Measurements from ENCODE around the gene RSBN1L.

The RSBN1L gene

DNA sequence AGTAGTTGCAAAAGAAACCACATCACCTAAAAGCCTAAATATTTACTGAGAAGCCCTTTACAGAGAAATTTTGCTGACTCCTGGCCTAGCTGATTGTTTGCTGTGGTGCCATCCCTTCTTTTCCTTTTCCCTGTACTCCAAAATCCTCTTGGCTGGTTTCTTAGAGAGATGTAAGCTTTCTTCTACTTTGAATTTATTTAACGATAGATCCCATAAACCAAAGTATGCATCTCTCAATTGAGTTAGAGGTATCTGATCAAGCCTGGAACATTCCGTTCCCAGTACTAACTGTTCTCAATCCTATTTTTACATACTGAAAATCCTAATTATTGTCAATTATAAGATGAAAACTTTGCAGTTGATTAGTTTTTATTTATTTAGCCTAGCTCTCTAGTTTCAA is 95.7 kb downstream of the RSBN1L start:
- DNase-seq (ENCODE audit: low read depth), result peak; percentile 35
- H3K4me3 ChIP-seq (ENCODE audit: low read depth, low read length), result no peak overlapping the region
- TF ChIP-seq, protein P1, sequence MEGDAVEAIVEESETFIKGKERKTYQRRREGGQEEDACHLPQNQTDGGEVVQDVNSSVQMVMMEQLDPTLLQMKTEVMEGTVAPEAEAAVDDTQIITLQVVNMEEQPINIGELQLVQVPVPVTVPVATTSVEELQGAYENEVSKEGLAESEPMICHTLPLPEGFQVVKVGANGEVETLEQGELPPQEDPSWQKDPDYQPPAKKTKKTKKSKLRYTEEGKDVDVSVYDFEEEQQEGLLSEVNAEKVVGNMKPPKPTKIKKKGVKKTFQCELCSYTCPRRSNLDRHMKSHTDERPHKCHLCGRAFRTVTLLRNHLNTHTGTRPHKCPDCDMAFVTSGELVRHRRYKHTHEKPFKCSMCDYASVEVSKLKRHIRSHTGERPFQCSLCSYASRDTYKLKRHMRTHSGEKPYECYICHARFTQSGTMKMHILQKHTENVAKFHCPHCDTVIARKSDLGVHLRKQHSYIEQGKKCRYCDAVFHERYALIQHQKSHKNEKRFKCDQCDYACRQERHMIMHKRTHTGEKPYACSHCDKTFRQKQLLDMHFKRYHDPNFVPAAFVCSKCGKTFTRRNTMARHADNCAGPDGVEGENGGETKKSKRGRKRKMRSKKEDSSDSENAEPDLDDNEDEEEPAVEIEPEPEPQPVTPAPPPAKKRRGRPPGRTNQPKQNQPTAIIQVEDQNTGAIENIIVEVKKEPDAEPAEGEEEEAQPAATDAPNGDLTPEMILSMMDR (conservative IDR thresholded peaks at IDR 0.05; ENCODE audit: low read depth, low read length), result no peak

DNA sequence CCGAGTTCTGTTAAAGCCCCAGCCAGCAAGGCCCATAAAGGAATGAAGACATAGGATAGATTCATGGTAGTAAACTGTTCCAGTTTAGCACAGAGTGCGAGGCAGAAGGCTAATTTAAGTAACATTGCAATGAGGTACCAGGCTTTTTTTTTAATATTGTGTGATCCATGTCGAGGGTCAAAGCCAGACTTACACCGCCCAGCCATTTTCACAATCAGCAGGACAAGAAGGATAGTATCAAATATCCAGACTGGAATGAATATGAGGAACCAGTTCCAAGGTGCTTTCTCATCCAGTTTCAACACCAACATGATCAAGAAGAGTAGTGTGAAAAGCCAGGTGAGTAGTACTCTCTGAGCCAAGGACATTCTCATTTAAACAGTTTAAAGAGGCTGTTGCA is 97.7 kb downstream of the RSBN1L start:
- H3K4me3 ChIP-seq (ENCODE audit: low read depth, low read length), result no peak overlapping the region
- DNase-seq (ENCODE audit: low read depth), result no peak
- TF ChIP-seq, protein P1 (conservative IDR thresholded peaks at IDR 0.05; ENCODE audit: low read depth, low read length), result no peak

DNA sequence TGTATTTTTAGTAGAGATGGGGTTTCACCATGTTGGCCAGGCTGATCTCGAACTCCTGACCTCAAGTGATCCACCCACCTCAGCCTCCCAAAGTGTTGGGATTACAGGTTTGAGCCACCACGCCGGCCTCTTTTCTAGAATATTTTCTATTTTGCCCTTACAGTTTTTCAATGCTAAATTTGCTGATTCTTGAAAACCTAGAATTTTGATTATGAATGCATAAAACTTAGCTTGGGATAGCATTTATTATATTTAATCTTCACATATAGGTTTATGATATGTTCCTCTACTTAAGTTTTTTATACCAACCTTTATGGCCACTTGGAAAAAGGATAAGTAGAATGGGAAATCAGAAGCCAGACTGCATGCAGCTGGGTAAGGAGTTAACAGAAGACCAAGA is 99.8 kb downstream of the RSBN1L start:
- TF ChIP-seq, protein P1 (conservative IDR thresholded peaks at IDR 0.05; ENCODE audit: low read depth, low read length), result no peak
- DNase-seq (ENCODE audit: low read depth), result no peak
- H3K4me3 ChIP-seq (ENCODE audit: low read depth, low read length), result no peak overlapping the region

DNA sequence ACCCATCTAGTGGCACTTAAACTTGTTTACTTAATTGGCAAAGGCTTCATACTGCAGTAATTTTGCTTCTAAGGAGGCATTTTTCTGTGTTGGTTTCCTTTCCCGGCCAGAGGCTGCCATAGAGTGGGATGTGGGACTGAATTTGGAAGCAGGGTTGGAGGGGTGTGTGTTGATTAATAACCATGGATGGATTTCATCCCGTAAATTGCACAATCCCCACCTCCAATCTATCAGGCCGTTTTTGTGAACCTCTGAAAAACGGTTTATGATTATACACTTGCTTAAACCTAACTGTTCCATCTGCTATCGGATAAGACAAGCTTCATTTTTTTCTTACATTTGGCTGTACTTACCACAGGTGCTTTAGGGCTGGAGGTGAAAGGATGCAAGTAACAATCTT is 100.7 kb downstream of the RSBN1L start:
- DNase-seq (ENCODE audit: low read depth), result no peak
- peak overlapping the region; percentile 80 for H3K4me3 ChIP-seq (ENCODE audit: low read depth, low read length)
- TF ChIP-seq, protein P1 (conservative IDR thresholded peaks at IDR 0.05; ENCODE audit: low read depth, low read length), result no peak

DNA sequence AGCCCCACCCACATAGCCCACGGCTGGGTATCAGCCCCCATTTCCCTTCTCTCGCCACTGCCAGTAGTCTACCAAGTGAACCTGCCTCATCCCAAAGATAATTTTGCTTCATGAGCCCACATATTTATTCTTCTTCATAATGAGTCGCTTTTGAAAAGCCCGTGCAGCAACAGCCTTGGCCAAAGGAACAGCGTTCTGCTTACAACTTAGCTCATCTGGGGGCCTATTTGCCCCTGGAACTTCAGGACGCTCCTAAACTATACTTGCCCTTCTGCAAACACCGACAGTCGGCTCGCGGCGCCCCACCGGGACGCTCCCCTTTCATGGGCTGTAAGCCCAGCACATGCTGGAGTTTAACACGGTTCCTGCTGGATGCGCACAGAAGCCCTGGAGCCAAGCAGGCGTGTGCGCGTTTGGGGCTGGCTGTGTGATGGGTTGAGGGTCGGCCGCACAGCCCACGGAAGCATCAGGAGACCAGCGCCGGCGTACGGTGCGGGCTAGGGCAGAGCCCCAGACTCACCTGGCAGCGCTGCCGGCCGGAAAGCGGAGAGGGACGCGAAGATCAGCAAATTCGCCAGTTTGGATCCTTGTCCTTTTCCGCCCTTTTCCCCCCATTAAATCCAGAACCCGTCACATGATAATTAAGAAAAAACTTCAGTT is 101.6 kb downstream of the RSBN1L start:
- TF ChIP-seq, protein P1 (conservative IDR thresholded peaks at IDR 0.05; ENCODE audit: low read depth, low read length), result no peak
- peak overlapping the region; percentile 80 for H3K4me3 ChIP-seq (ENCODE audit: low read depth, low read length)
- no peak for DNase-seq (ENCODE audit: low read depth)

DNA sequence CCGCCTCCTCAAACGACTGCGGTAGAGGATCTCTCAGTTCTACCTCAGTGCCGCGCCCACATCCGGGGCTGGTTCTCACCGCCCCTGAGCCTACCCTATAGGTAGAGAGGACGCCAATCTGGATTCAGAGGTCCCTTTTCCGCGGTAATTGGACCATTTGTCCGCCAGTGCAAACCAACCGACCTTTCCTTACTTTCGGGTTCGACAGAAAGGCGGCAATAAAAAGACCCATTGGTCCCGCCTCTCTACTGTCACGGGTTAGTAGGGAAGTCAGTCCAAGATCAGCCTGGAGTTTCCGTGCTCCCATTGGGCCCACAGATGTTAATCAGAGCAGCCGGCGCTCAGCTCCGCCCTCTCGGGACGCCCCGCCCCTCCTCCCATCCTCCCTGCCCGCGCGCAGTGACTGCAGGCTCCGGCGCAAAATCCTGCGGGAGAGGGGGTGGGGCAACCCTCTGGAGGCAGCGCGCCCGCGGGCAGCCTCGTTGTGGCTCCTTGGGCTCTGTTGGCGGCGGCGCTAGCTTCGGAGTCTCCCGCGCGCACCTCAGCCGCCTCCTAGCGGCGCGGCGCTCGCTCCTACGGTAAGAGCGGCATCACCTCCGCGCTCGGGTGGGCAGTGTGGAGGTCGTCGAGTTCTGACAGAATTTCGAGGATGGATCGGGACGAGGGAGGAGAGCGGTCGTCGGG is 102.3 kb downstream of the RSBN1L start, which contains the start of the genes PHTF2 and TMEM60:
Gene PHTF2 (plus strand): TSS at position 380 of the 684 bp plus-strand sequence.
Gene TMEM60 (minus strand): TSS at position 41 of the 684 bp plus-strand sequence. CDS start 4,061 bp downstream, outside the sequence.
- TF ChIP-seq, protein P1 (conservative IDR thresholded peaks at IDR 0.05; ENCODE audit: low read depth, low read length), result peak; percentile 64
- peak; percentile 100 for DNase-seq (ENCODE audit: low read depth)
- H3K4me3 ChIP-seq (ENCODE audit: low read depth, low read length), result peak within 1 kb of the TSS; percentile 86
